GM23248 (cell line): ENCODE data around the gene CABCOCO1.

Source experiments
- EZH2 ChIP-seq: fragments of 200-600 bp; sonication (generic); IDR thresholded peaks from 2 replicates; pipeline ENCODE4 v1.6.1; 2018; ENCODE audit warnings: antibody characterized with exemption, mild to moderate bottlenecking; ENCODE audit not compliant: insufficient read depth, poor library complexity, severe bottlenecking
- EZH2phosphoT487 ChIP-seq: fragments of 200-600 bp; sonication (generic); IDR thresholded peaks from 2 replicates; pipeline ENCODE4 v1.6.1; 2018; ENCODE audit warnings: antibody characterized with exemption, moderate library complexity, mild to moderate bottlenecking, low read depth; ENCODE audit not compliant: insufficient read depth

DNA sequence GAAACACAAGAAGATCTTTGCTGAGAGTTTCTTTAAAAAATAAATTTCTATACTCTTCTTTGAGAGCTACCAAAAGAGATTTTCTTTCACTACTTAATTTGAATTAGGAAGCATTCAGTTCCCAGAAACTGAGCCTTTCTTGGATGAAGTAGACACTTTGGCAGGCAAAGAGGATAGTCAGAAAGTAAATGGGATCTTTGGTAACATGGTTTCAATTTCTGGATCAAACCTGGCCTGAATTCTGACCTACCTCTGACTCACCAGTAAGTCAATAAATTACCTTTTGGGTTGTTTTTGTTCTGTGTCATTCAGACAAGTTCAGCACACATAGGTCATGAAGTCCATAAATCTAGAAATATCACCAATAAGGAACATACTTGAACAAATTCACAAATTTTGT, 26.8 kb upstream of the CABCOCO1 start:
- no peak for TF ChIP-seq EZH2
- TF ChIP-seq EZH2phosphoT487 = no peak
